Measurements from ENCODE around the gene SRSF11.

The SRSF11 gene

DNA sequence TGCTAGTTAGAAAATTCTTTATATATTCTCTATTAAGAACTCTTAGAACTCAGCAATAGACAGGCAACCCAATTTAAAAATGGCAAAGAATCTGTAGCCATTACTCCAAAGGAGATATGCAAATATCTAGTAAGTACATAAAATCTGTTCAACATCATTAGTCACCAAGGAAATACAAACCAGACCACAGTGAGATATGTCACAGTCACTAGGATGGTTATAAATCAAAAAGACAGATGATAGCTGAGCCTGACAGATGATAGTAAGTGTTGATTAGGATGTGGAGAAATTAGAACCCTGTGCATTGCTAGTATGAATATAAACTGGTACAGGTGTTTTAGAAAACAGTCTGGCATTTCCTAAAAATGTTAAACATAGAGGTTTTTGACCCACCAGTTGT lies 26.6 kb downstream of the SRSF11 start:
- Histone ChIP-seq H3K79me2 (ENCODE audit: control insufficient read depth, low read length) (peaks cover 10% of the 10 kb centered on the region; the same call in 1 of the 2 replicates), H3K4me2 (ENCODE audit: low read length) (no peak overlapping the region), H3K4me3 (ENCODE audit: low read length) (no peak overlapping the region), H3K27me3 (ENCODE audit: control insufficient read depth, low read length) (no peaks in the 10 kb centered on the region), H4K20me1 (ENCODE audit: control insufficient read depth, insufficient read depth, low read depth, low read length) (0 out of 2 replicates have a peak, but pooled peaks cover 5% of the 10 kb centered on the region), H3K4me1 (ENCODE audit: control insufficient read depth, low read length) (no peaks in the 10 kb centered on the region), H3K9me3 (ENCODE audit: control insufficient read depth, insufficient read depth, low read length) (no peaks in the 10 kb centered on the region), H3F3A (ENCODE audit: control insufficient read depth, insufficient read depth) (peaks cover 37% of the 10 kb centered on the region), H3K36me3 (ENCODE audit: control insufficient read depth, low read length) (peaks cover 100% of the 10 kb centered on the region), H3K9me2 (replicated peaks; ENCODE audit: control insufficient read depth, low read length) (no peaks in the 10 kb centered on the region), H3K27ac (ENCODE audit: low read depth, low read length) (no peak overlapping the region)
- TF ChIP-seq, protein P1, sequence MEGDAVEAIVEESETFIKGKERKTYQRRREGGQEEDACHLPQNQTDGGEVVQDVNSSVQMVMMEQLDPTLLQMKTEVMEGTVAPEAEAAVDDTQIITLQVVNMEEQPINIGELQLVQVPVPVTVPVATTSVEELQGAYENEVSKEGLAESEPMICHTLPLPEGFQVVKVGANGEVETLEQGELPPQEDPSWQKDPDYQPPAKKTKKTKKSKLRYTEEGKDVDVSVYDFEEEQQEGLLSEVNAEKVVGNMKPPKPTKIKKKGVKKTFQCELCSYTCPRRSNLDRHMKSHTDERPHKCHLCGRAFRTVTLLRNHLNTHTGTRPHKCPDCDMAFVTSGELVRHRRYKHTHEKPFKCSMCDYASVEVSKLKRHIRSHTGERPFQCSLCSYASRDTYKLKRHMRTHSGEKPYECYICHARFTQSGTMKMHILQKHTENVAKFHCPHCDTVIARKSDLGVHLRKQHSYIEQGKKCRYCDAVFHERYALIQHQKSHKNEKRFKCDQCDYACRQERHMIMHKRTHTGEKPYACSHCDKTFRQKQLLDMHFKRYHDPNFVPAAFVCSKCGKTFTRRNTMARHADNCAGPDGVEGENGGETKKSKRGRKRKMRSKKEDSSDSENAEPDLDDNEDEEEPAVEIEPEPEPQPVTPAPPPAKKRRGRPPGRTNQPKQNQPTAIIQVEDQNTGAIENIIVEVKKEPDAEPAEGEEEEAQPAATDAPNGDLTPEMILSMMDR (IDR thresholded peaks at IDR 0.05; ENCODE audit: low read depth, low read length, poor library complexity, severe bottlenecking), result no peak
- no peak for TF ChIP-seq EZH2phosphoT487 (IDR thresholded peaks at IDR 0.05; ENCODE audit: borderline replicate concordance, low read length)

DNA sequence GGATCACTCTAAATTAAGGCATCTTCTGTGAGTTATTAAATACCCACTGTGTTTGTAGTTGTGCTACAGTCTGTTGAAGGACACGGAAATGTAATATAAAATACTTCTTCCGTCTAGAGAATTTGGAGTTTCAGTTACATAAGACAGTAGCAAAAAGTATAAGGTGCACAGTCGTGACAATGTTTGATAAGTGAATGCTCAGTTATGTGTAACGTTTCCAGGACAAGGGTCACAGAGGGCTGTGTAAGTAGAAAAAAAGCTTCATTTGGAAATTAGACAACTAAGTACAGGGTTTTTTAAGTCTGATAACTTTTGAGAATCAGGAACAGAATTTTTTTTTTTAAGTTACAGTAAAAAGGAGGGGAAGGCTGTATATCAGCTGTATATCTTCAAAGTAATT lies 27.5 kb downstream of the SRSF11 start:
- H3K36me3 ChIP-seq (ENCODE audit: control insufficient read depth, low read length), result peaks cover 95% of the 10 kb centered on the region
- no peak overlapping the region for H3K4me2 ChIP-seq (ENCODE audit: low read length)
- peaks cover 43% of the 10 kb centered on the region for H3F3A ChIP-seq (ENCODE audit: control insufficient read depth, insufficient read depth)
- H3K9me3 ChIP-seq (ENCODE audit: control insufficient read depth, insufficient read depth, low read length), result no peaks in the 10 kb centered on the region
- no peaks in the 10 kb centered on the region for H3K27me3 ChIP-seq (ENCODE audit: control insufficient read depth, low read length)
- no peak for TF ChIP-seq EZH2phosphoT487 (IDR thresholded peaks at IDR 0.05; ENCODE audit: borderline replicate concordance, low read length)
- TF ChIP-seq, protein P1 (IDR thresholded peaks at IDR 0.05; ENCODE audit: low read depth, low read length, poor library complexity, severe bottlenecking), result no peak
- no peaks in the 10 kb centered on the region for H3K9me2 ChIP-seq (replicated peaks; ENCODE audit: control insufficient read depth, low read length)
- H3K79me2 ChIP-seq (ENCODE audit: control insufficient read depth, low read length), result peaks cover 4% of the 10 kb centered on the region; the same call in 1 of the 2 replicates
- no peak overlapping the region for H3K4me3 ChIP-seq (ENCODE audit: low read length)
- H3K4me1 ChIP-seq (ENCODE audit: control insufficient read depth, low read length), result no peaks in the 10 kb centered on the region
- no peak overlapping the region for H3K27ac ChIP-seq (ENCODE audit: low read depth, low read length)
- 0 out of 2 replicates have a peak, but pooled peaks cover 5% of the 10 kb centered on the region for H4K20me1 ChIP-seq (ENCODE audit: control insufficient read depth, insufficient read depth, low read depth, low read length)

DNA sequence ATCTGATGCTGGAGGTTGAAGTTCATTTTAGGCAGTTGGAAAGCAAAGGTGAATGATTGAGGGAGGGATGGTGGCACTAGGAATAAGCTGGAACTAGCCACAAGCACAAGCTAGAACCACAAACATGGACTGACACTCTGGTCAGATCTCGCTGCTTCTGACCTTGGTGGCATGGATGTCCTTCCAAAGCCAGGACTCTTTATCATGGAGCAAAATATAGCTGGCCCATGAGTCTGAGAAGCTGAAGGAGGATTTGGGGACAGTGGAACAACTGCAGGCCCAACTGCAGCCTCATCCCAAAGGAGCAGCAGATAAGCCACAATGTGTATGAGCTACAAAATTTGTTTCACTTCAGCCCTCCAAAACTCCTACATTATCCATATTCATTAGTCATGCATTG lies 35.5 kb downstream of the SRSF11 start:
- Histone ChIP-seq H3K79me2 (ENCODE audit: control insufficient read depth, low read length) (no peaks in the 10 kb centered on the region), H3F3A (ENCODE audit: control insufficient read depth, insufficient read depth) (peaks cover 28% of the 10 kb centered on the region)
- TF ChIP-seq EZH2phosphoT487 (IDR thresholded peaks at IDR 0.05; ENCODE audit: borderline replicate concordance, low read length), result no peak
- TF ChIP-seq, protein P1 (IDR thresholded peaks at IDR 0.05; ENCODE audit: low read depth, low read length, poor library complexity, severe bottlenecking), result no peak

More for the DNA sequence above, 35.5 kb downstream of the SRSF11 start:
- Histone ChIP-seq H3K4me3 (ENCODE audit: low read length) (no peak overlapping the region), H4K20me1 (ENCODE audit: control insufficient read depth, insufficient read depth, low read depth, low read length) (0 out of 2 replicates have a peak, but pooled peaks cover 4% of the 10 kb centered on the region), H3K27me3 (ENCODE audit: control insufficient read depth, low read length) (no peaks in the 10 kb centered on the region), H3K27ac (ENCODE audit: low read depth, low read length) (no peak overlapping the region), H3K36me3 (ENCODE audit: control insufficient read depth, low read length) (peaks cover 19% of the 10 kb centered on the region), H3K9me3 (ENCODE audit: control insufficient read depth, insufficient read depth, low read length) (no peaks in the 10 kb centered on the region), H3K4me1 (ENCODE audit: control insufficient read depth, low read length) (no peaks in the 10 kb centered on the region), H3K9me2 (replicated peaks; ENCODE audit: control insufficient read depth, low read length) (no peaks in the 10 kb centered on the region), H3K4me2 (ENCODE audit: low read length) (no peak overlapping the region)

Data from DOHH2 (cell line).